NCI-H1048 (cell line): Measurements from ENCODE around the gene UCN.
"Not testable (repeated sequence)": the region's sequence is repeated elsewhere in the genome, so short reads cannot be mapped to it uniquely, and the experiment has no call there.

Experiments
- DNase-seq: peaks from one replicate; lab custom pipeline; 2025; lab: John Stamatoyannopoulos, UW

The UCN gene

GRCh38 chr2:27282892-27283291 lies 25.4 kb downstream of the UCN start:
- no peak for DNase-seq

- no peak for DNase-seq
Measured at GRCh38 chr2:27281855-27282559, 26.2 kb downstream of the UCN start, which contains the start of gene TRIM54. TSS of gene TRIM54 (plus strand) at chr2:27282429. CDS start at chr2:27282732, 303 bp downstream.

- no peak for DNase-seq
Measured at GRCh38 chr2:27281442-27281841, 26.8 kb downstream of the UCN start.

- no peak for DNase-seq
Measured at GRCh38 chr2:27280826-27281225, 27.4 kb downstream of the UCN start.

- no peak for DNase-seq
Measured at GRCh38 chr2:27278010-27278409, 30.2 kb downstream of the UCN start.

GRCh38 chr2:27275211-27276150 lies 32.8 kb downstream of the UCN start, which contains the start of gene DNAJC5G:
TSS of gene DNAJC5G (plus strand) at chr2:27275433. CDS start at chr2:27276729, 1,296 bp downstream.
- no peak for DNase-seq

GRCh38 chr2:27272537-27273522 lies 35.4 kb downstream of the UCN start:
- DNase-seq, result not testable (repeated sequence)

- no peak for DNase-seq
Measured at GRCh38 chr2:27271631-27272340, 36.5 kb downstream of the UCN start.

GRCh38 chr2:27270670-27271069 lies 37.6 kb downstream of the UCN start:
- DNase-seq, result no peak

GRCh38 chr2:27270131-27270530 lies 38.1 kb downstream of the UCN start:
- DNase-seq, result no peak

- not testable (repeated sequence) for DNase-seq
Measured at GRCh38 chr2:27268296-27268695, 39.9 kb downstream of the UCN start.

- no peak for DNase-seq
Measured at GRCh38 chr2:27265536-27265870, 42.7 kb downstream of the UCN start.

- no peak for DNase-seq
Measured at GRCh38 chr2:27264753-27265535, 43.3 kb downstream of the UCN start.

- DNase-seq, result no peak
Measured at GRCh38 chr2:27264253-27264752, 43.9 kb downstream of the UCN start.

GRCh38 chr2:27263287-27264252 lies 44.7 kb downstream of the UCN start:
- no peak for DNase-seq

GRCh38 chr2:27262379-27263286 lies 45.6 kb downstream of the UCN start, which contains the start of gene SLC30A3:
TSS of gene SLC30A3 (minus strand) at chr2:27263047. CDS start at chr2:27262906, 141 bp downstream.
- DNase-seq, result peak; percentile 25

GRCh38 chr2:27261926-27262298 lies 46.3 kb downstream of the UCN start:
- no peak for DNase-seq
